Measurements from ENCODE around the gene IMMP2L. TPM values are rescaled to one million over a fixed set of nuclear protein-coding genes. Genes with fewer than 3 reads are reported as not detected.

IMMP2L gene
- total RNA-seq, 1 experiment from 2014 or later = 8.6 TPM

GRCh38 chr7:110650328-110650727, 912.0 kb downstream of the IMMP2L start:
- H3K4me1 ChIP-seq (ENCODE audit: insufficient read depth, low read length) = no peaks in the 10 kb centered on the region
- H3K36me3 ChIP-seq (ENCODE audit: low read depth, low read length) = no peaks in the 10 kb centered on the region
- no peak overlapping the region for H3K27ac ChIP-seq (ENCODE audit: low read length)
- H2AFZ ChIP-seq (ENCODE audit: low read length) = no peak overlapping the region
- ATAC-seq (no peak), DNase-seq (no peak)
- TF ChIP-seq EZH2phosphoT487 (IDR thresholded peaks at IDR 0.05; ENCODE audit: borderline replicate concordance, low read length) (no peak), EZH2 (IDR thresholded peaks at IDR 0.05; ENCODE audit: low read length, unreplicated experiment) (no peak), CTCF (conservative IDR thresholded peaks at IDR 0.05; ENCODE audit: low read depth, low read length) (no peak)
- no peak overlapping the region for H3K9ac ChIP-seq (ENCODE audit: low read length)
- H4K20me1 ChIP-seq (ENCODE audit: low read length) = no peaks in the 10 kb centered on the region
- H3K4me3 ChIP-seq (ENCODE audit: low read length) = no peak overlapping the region
- ChIA-PET CTCF (no interaction called here), POLR2A (ENCODE audit: unreplicated experiment) (no interaction called here)
- BruUV-seq (replicated peaks) = no TSS peak
- H3K9me3 ChIP-seq (ENCODE audit: low read length) = no peaks in the 10 kb centered on the region
- H3K27me3 ChIP-seq (ENCODE audit: low read length) = no peaks in the 10 kb centered on the region
- H3K9me2 ChIP-seq (replicated peaks; ENCODE audit: low read length) = no peaks in the 10 kb centered on the region
- H3F3A ChIP-seq (ENCODE audit: low read length, unreplicated experiment) = no peaks in the 10 kb centered on the region
- no peaks in the 10 kb centered on the region for H3K79me2 ChIP-seq (ENCODE audit: low read length)
- intact Hi-C loops (cut with micrococcal nuclease) = no loop called here
- H3K4me2 ChIP-seq (ENCODE audit: low read length) = no peak overlapping the region

GRCh38 chr7:110647266-110647665, 915.0 kb downstream of the IMMP2L start:
- TF ChIP-seq EZH2 (IDR thresholded peaks at IDR 0.05; ENCODE audit: low read length, unreplicated experiment) = no peak
- TF ChIP-seq EZH2phosphoT487 (IDR thresholded peaks at IDR 0.05; ENCODE audit: borderline replicate concordance, low read length) = no peak
- TF ChIP-seq CTCF (conservative IDR thresholded peaks at IDR 0.05; ENCODE audit: low read depth, low read length) = no peak
- H3K9me2 ChIP-seq (replicated peaks; ENCODE audit: low read length) = no peaks in the 10 kb centered on the region

DNA sequence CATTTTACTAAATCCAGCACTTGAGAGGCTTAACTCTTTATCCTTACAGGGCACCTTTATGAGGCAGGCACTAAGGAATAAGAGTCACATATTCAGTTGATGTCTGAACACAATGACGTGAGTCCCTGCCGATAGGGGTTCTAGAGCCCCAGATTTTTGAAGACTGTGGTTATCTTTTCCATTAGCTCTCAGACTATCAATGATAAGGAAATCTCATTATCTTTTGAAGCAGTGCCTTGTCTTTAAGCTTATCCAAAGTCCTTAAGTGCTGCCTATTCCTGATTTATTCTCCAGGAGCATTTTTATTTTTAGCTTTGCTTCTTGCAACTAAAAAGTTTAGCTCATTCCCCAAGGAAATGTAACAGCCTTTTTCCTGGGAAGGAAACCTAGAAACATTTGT, 915.5 kb downstream of the IMMP2L start:
- Histone ChIP-seq H3K4me2 (ENCODE audit: low read length) (no peak overlapping the region), H3K27ac (ENCODE audit: low read length) (no peak overlapping the region), H3K9ac (ENCODE audit: low read length) (no peak overlapping the region), H3K4me1 (ENCODE audit: insufficient read depth, low read length) (no peaks in the 10 kb centered on the region), H3K36me3 (ENCODE audit: low read depth, low read length) (no peaks in the 10 kb centered on the region), H4K20me1 (ENCODE audit: low read length) (no peaks in the 10 kb centered on the region), H3K27me3 (ENCODE audit: low read length) (no peaks in the 10 kb centered on the region), H3K79me2 (ENCODE audit: low read length) (no peaks in the 10 kb centered on the region), H3K9me2 (replicated peaks; ENCODE audit: low read length) (no peaks in the 10 kb centered on the region), H3F3A (ENCODE audit: low read length, unreplicated experiment) (no peaks in the 10 kb centered on the region), H2AFZ (ENCODE audit: low read length) (no peak overlapping the region), H3K4me3 (ENCODE audit: low read length) (no peak overlapping the region), H3K9me3 (ENCODE audit: low read length) (no peaks in the 10 kb centered on the region)
- no TSS peak for BruUV-seq (replicated peaks)
- ATAC-seq (no peak), DNase-seq (no peak)
- POLR2A ChIA-PET (ENCODE audit: unreplicated experiment) = no interaction called here
- CTCF ChIA-PET = no interaction called here
- TF ChIP-seq CTCF (conservative IDR thresholded peaks at IDR 0.05; ENCODE audit: low read depth, low read length) (no peak), EZH2 (IDR thresholded peaks at IDR 0.05; ENCODE audit: low read length, unreplicated experiment) (no peak), EZH2phosphoT487 (IDR thresholded peaks at IDR 0.05; ENCODE audit: borderline replicate concordance, low read length) (no peak)
- intact Hi-C loops (cut with micrococcal nuclease) = no loop called here

More at GRCh38 chr7:110647266-110647665, 915.0 kb downstream of the IMMP2L start:
- Histone ChIP-seq H3K4me1 (ENCODE audit: insufficient read depth, low read length) (no peaks in the 10 kb centered on the region), H3K9me3 (ENCODE audit: low read length) (no peaks in the 10 kb centered on the region), H4K20me1 (ENCODE audit: low read length) (no peaks in the 10 kb centered on the region), H3K79me2 (ENCODE audit: low read length) (no peaks in the 10 kb centered on the region), H3K4me2 (ENCODE audit: low read length) (no peak overlapping the region), H3K4me3 (ENCODE audit: low read length) (no peak overlapping the region), H3F3A (ENCODE audit: low read length, unreplicated experiment) (no peaks in the 10 kb centered on the region), H3K36me3 (ENCODE audit: low read depth, low read length) (no peaks in the 10 kb centered on the region), H2AFZ (ENCODE audit: low read length) (no peak overlapping the region), H3K9ac (ENCODE audit: low read length) (no peak overlapping the region), H3K27me3 (ENCODE audit: low read length) (no peaks in the 10 kb centered on the region), H3K27ac (ENCODE audit: low read length) (no peak overlapping the region)
- DNase-seq (no peak), ATAC-seq (no peak)
- intact Hi-C loops (cut with micrococcal nuclease) = no loop called here
- CTCF ChIA-PET = no interaction called here
- POLR2A ChIA-PET (ENCODE audit: unreplicated experiment) = no interaction called here
- no TSS peak for BruUV-seq (replicated peaks)
